Spinal cord (tissue), 10 donors: ENCODE results near the gene ALB. TPM values are rescaled to one million over a fixed set of nuclear protein-coding genes. Genes with fewer than 3 reads are reported as not detected.

Source experiments
- DNase-seq, 6 donors: peaks; one replicate each; pipeline versions ENCODE4 v3.0.0 to v3.0.0-alpha.2; 2013 to 2015; ENCODE audit warnings: low spot score in 6 of 6, low read depth in 4 of 6
- H3K27ac ChIP-seq: one replicate; pipeline ENCODE4 v1.5.1; 2013; ENCODE audit warnings: low read depth, low read length, control low read depth
- H3K27me3 ChIP-seq: one replicate; pipeline ENCODE4 v1.6.1; 2013; ENCODE audit warnings: low read length; ENCODE audit not compliant: control insufficient read depth, insufficient read depth
- H3K36me3 ChIP-seq: one replicate; pipeline ENCODE4 v1.6.1; 2013; ENCODE audit warnings: low read length; ENCODE audit not compliant: control insufficient read depth, insufficient read depth
- H3K4me1 ChIP-seq: one replicate; pipeline ENCODE4 v1.6.1; 2013; ENCODE audit warnings: low read length; ENCODE audit not compliant: control insufficient read depth, insufficient read depth
- H3K4me3 ChIP-seq: one replicate; pipeline ENCODE4 v1.5.1; 2013; ENCODE audit warnings: low read depth, low read length, control low read depth
- H3K9me3 ChIP-seq: one replicate; pipeline ENCODE4 v1.6.1; 2013; ENCODE audit warnings: low read length; ENCODE audit not compliant: control insufficient read depth, insufficient read depth
- WGBS: methylation state at CpG from one replicate; pipeline ENCODE4 v1.1.5; 2013; ENCODE audit warnings: missing lambda C conversion rate; ENCODE audit not compliant: insufficient coverage; 5-methylcytosine and 5-hydroxymethylcytosine counted together
- polyA plus RNA-seq, 2 donors: library from polyadenylated mRNA; unstranded; fragments of 120-200 nt; gene quantifications; one replicate each; pipeline ENCODE4 v1.2.1, GENCODE V29; 2013; ENCODE audit not compliant: insufficient read length in 2 of 2
- total RNA-seq, 2 donors: library from RNA; depleted of rRNA in 1 of 2; stranded (reverse); fragments of 120-200 nt in 1 of 2; fragments of >200 nt in 1 of 2; gene quantifications; one replicate each; pipeline versions ENCODE4 v1.2.3 to v1.2.4, GENCODE V29; 2013 to 2014
- donor health status: healthy.

Gene ALB
- total and polyA plus RNA-seq, 4 donors, result 1.0 to 44.9 (median 1.5) TPM

GRCh38 chr4:73445383-73446335 lies 41.6 kb downstream of the ALB start:
- DNase-seq, result no peak
- WGBS, result 100% methylated on average over 1 of the region's 7 CpGs
- Histone ChIP-seq H3K36me3 (no peaks in the 10 kb centered on the region), H3K27ac (no peak overlapping the region), H3K9me3 (no peaks in the 10 kb centered on the region), H3K27me3 (no peaks in the 10 kb centered on the region), H3K4me3 (no peak overlapping the region), H3K4me1 (no peaks in the 10 kb centered on the region)

DNA sequence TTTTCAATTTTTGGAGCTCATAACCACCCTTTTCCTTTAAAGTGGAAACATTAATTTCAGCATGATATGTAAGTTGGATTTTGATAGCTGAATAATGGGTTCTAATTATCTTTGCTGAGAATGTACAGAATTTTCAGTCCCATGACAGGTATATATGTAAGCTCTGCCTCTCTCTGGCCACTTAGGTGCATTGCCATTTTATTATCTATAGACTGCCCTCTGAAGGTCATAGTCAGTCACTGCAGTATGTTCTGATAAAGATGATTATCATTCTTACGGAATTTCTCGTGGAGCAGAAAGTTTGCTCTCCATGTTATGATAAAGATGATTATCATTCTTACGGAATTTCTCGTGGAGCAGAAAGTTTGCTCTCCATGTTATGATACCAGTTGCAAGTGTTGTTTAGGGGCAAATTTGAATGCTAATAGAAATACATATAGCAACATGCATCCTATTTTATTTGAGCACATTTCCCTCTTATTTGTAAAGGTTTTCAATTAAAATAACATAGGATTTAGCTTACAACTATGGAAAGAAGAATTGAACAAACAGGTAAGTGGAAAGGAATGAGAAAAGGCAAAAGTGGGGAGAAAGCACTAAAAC lies 42.4 kb downstream of the ALB start:
- H3K27me3 ChIP-seq, result no peaks in the 10 kb centered on the region
- H3K4me1 ChIP-seq, result no peaks in the 10 kb centered on the region
- no peak overlapping the region for H3K4me3 ChIP-seq
- H3K9me3 ChIP-seq, result no peaks in the 10 kb centered on the region
- WGBS, result no CpG with 5 or more reads among the region's 4 CpGs
- peak in 2 of 6 donors; percentile 15 to 45 for DNase-seq
- no peak overlapping the region for H3K27ac ChIP-seq
- H3K36me3 ChIP-seq, result no peaks in the 10 kb centered on the region

- no peaks in the 10 kb centered on the region for H3K4me1 ChIP-seq
- WGBS, result 100% methylated on average over 1 of the region's 4 CpGs
Observed at GRCh38 chr4:73447671-73448070, 43.6 kb downstream of the ALB start.

DNA sequence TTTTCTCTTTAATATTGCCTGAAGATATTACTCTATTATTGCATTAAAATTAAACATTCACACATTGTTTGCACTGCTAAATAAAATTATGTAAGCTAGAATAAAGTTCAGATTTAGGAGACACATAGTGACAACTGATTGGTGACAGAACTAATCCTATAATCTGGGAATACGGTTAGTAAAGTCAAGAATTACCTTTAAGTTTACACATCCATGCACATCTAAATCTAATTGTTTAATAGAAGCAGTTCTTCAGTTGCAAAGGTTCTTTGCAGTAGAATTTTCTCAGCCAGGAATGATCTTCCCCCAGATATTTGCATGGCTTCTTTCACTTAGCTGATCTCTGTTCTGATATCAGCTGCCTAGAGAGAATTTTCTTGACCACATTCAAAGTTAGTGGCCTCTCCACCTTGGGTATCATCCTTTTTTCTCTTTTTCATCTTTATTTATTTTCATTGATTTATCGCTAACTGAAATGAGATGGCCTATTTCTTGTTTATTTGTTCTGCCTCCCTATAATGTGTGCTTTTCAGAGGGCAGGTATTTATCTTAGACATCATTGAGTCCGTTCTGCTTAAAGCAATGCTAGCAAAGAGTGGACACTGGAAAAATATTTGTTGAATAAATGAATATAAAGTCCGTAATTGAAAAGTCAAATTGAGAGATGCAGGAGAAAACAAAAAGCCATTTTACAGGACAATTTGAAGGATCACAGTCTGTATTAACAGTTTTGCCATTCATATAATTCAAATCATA lies 44.5 kb downstream of the ALB start:
- WGBS, result no CpG with 5 or more reads among the region's 4 CpGs

More at GRCh38 chr4:73447671-73448070, 43.6 kb downstream of the ALB start:
- DNase-seq, result peak in 1 of 6 donors; percentile 4
- Histone ChIP-seq H3K27ac (no peak overlapping the region), H3K4me3 (no peak overlapping the region), H3K36me3 (no peaks in the 10 kb centered on the region), H3K9me3 (no peaks in the 10 kb centered on the region), H3K27me3 (no peaks in the 10 kb centered on the region)

GRCh38 chr4:73450398-73451004 lies 46.4 kb downstream of the ALB start:
- no peaks in the 10 kb centered on the region for H3K9me3 ChIP-seq
- H3K27ac ChIP-seq, result no peak overlapping the region
- H3K4me3 ChIP-seq, result no peak overlapping the region
- no peaks in the 10 kb centered on the region for H3K4me1 ChIP-seq
- no peaks in the 10 kb centered on the region for H3K27me3 ChIP-seq
- WGBS, result 44% methylated on average over 6 of the region's 9 CpGs
- no peaks in the 10 kb centered on the region for H3K36me3 ChIP-seq
- peak in 2 of 6 donors; percentile 35 to 43 for DNase-seq

More for the DNA sequence above, 44.5 kb downstream of the ALB start:
- Histone ChIP-seq H3K9me3 (no peaks in the 10 kb centered on the region), H3K36me3 (no peaks in the 10 kb centered on the region), H3K4me1 (no peaks in the 10 kb centered on the region), H3K4me3 (no peak overlapping the region), H3K27me3 (no peaks in the 10 kb centered on the region), H3K27ac (no peak overlapping the region)
- DNase-seq, result no peak

DNA sequence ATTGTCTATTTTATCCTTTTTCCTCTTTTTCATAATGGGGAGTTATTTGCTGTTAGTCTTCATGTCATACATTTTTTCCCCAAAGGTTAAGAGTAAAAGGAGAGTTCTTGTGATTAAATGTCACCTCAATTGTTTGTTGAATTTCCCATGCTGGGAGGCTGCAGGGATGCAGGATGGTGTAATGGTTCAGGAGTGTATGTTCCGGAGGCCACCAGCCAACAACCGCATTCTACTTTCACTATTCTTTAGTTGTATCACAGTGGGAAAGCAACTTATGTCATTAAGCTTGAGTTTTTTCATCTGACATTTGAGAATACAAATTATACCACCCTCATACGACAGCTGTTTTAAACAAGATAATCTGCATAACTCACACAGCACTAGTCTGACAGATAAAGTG lies 47.3 kb downstream of the ALB start:
- no peak overlapping the region for H3K27ac ChIP-seq
- H3K36me3 ChIP-seq, result no peaks in the 10 kb centered on the region
- 40% methylated on average over 1 of the region's 3 CpGs for WGBS
- no peaks in the 10 kb centered on the region for H3K4me1 ChIP-seq
- H3K9me3 ChIP-seq, result no peaks in the 10 kb centered on the region
- no peak overlapping the region for H3K4me3 ChIP-seq
- peak in 2 of 6 donors; percentile 13 to 62 for DNase-seq
- H3K27me3 ChIP-seq, result no peaks in the 10 kb centered on the region

- Histone ChIP-seq H3K36me3 (no peaks in the 10 kb centered on the region), H3K27me3 (no peaks in the 10 kb centered on the region), H3K27ac (no peak overlapping the region), H3K4me1 (no peaks in the 10 kb centered on the region), H3K4me3 (no peak overlapping the region), H3K9me3 (no peaks in the 10 kb centered on the region)
- 90% methylated on average over 2 of the region's 4 CpGs for WGBS
- DNase-seq, result peak in 1 of 6 donors; percentile 12
Observed at GRCh38 chr4:73451981-73452747, 48.1 kb downstream of the ALB start.

DNA sequence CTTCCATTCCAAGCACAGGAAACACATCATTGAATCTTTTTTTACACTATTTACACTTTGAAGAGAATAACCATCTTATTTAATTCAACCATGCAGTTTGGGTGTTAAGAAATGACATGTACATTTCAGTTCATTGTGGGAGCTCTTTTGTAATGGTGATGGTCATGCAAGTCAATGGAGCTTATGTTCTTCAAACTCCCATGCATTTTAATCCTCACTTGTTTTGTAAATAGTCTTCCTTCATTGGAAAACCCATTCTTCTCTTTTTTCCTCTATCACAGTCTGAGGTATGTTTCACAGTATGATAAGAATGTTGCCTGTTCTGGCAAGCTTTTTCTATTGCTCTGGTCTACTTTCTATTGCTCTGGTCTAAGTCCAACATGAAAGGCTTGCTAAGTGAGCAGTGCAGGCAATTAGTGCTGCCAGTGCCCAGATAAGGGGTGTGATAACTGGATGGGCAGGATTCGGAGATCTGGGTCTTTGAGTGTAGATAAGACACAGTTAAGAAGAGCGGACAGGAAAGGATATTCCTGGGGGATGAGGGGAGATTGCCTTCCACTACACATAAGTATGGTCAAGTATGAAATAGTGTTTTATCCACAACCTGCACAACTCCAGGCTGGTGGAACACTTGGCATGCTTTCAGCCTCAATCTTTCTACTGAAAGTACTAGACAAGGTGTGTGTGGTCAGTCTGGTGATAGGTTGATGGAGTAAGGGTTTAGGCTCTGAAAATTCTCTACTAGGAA lies 49.0 kb downstream of the ALB start:
- H3K27me3 ChIP-seq, result no peaks in the 10 kb centered on the region
- no peak for DNase-seq
- H3K4me1 ChIP-seq, result no peaks in the 10 kb centered on the region
- no peaks in the 10 kb centered on the region for H3K9me3 ChIP-seq
- H3K27ac ChIP-seq, result no peak overlapping the region
- WGBS, result no CpG with 5 or more reads among the region's 2 CpGs
- H3K36me3 ChIP-seq, result no peaks in the 10 kb centered on the region
- no peak overlapping the region for H3K4me3 ChIP-seq
